OCI-LY3 (cell line): ENCODE results near the gene PHTF2.

Source experiments
- EZH2phosphoT487 ChIP-seq: fragments of 200-600 bp; shearing (Covaris generic); IDR thresholded peaks from 2 replicates; pipeline ENCODE4 v1.6.1; 2018; ENCODE audit warnings: antibody characterized with exemption, mixed run types, low read depth
- TF ChIP-seq, protein P1 (sequence below): fragments of 200-600, 300-600 bp; sonication (generic); IDR thresholded peaks from 2 replicates; pipeline ENCODE4 v1.5.1; 2014; ENCODE audit warnings: antibody characterized with exemption, low read length, low read depth

DNA sequence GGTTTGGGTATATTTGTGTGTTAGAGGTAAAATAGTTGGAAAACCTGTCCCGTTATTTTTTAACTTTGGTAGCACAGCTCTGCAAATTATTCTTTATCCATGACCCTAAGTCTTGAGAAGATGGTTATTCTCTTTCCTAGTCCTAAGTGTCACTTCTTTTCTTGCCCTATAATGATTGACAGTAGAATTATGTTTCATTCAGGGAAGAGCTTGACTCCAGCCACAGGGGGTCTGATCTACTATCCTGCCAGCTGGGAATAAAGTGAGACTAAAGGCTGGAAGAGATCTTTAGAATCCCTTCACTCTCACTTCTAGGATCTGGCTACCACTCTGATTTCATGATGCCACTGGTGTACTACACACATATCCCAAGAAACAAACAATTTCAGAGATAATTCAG lies 90.4 kb downstream of the PHTF2 start:
- TF ChIP-seq, protein P1, sequence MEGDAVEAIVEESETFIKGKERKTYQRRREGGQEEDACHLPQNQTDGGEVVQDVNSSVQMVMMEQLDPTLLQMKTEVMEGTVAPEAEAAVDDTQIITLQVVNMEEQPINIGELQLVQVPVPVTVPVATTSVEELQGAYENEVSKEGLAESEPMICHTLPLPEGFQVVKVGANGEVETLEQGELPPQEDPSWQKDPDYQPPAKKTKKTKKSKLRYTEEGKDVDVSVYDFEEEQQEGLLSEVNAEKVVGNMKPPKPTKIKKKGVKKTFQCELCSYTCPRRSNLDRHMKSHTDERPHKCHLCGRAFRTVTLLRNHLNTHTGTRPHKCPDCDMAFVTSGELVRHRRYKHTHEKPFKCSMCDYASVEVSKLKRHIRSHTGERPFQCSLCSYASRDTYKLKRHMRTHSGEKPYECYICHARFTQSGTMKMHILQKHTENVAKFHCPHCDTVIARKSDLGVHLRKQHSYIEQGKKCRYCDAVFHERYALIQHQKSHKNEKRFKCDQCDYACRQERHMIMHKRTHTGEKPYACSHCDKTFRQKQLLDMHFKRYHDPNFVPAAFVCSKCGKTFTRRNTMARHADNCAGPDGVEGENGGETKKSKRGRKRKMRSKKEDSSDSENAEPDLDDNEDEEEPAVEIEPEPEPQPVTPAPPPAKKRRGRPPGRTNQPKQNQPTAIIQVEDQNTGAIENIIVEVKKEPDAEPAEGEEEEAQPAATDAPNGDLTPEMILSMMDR: no peak
- TF ChIP-seq EZH2phosphoT487: no peak
